Measurements from ENCODE around the gene ACTRT2. TPM values are rescaled to one million over a fixed set of nuclear protein-coding genes. Genes with fewer than 3 reads are reported as not detected.

ACTRT2 gene
- polyA plus RNA-seq, 1 of the 3 experiments (the other 2 are of a cell fraction), result not detected

- no peak for TF ChIP-seq USF2 (IDR thresholded peaks at IDR 0.05; ENCODE audit: borderline replicate concordance, low read depth, low read length)
- TF ChIP-seq TCF12 (IDR thresholded peaks at IDR 0.05), result no peak
- TF ChIP-seq SMC3 (IDR thresholded peaks at IDR 0.05; ENCODE audit: low read depth, low read length), result no peak
- TF ChIP-seq GATA2 (CRISPR knock-in tag; IDR thresholded peaks at IDR 0.05), result no peak
- no peak for TF ChIP-seq RAD21 (IDR thresholded peaks at IDR 0.05; ENCODE audit: low read length)
- TF ChIP-seq RFX5 (IDR thresholded peaks at IDR 0.05; ENCODE audit: low read length), result no peak
- no peak for TF ChIP-seq YY1 (IDR thresholded peaks at IDR 0.05; ENCODE audit: low read depth)
These were observed 40.4 kb upstream of the ACTRT2 start (continued) for GRCh38 chr1:2980849-2981248.

GRCh38 chr1:2981388-2981787, 39.9 kb upstream of the ACTRT2 start:
- Histone ChIP-seq H3K27me3 (ENCODE audit: insufficient read depth) (no peaks in the 10 kb centered on the region), H4K20me1 (ENCODE audit: insufficient read depth) (no peaks in the 10 kb centered on the region), H3K36me3 (replicated peaks in 1 of 2; ENCODE audit: control insufficient read depth in 1 of 2, insufficient read depth in 2 of 2, low read length in 1 of 2) (no peaks in the 10 kb centered on the region), H3K9ac (no peak overlapping the region), H3K4me3 (ENCODE audit: low read depth in 2 of 2, low read length in 1 of 2) (no peak overlapping the region), H3K4me1 (ENCODE audit: control insufficient read depth in 1 of 2, insufficient read depth in 2 of 2, low read depth in 1 of 2, low read length in 1 of 2) (no peaks in the 10 kb centered on the region), H3K9me2 (no peaks in the 10 kb centered on the region), H3K27ac (ENCODE audit: low read depth in 2 of 2, low read length in 1 of 2) (no peak overlapping the region), H3K4me2 (no peak overlapping the region), H3K79me2 (ENCODE audit: insufficient read depth) (no peaks in the 10 kb centered on the region), H3K9me3 (no peaks in the 10 kb centered on the region), H2AFZ (ENCODE audit: low read depth) (no peak overlapping the region), H3F3A (replicated peaks; ENCODE audit: insufficient read depth) (no peaks in the 10 kb centered on the region)
- POLR2A ChIA-PET, result no interaction called here
- 3% methylated on average over 7 of the region's 7 CpGs for WGBS (ENCODE audit: low lambda C conversion rate)
- no peak for DNase-seq
- TF ChIP-seq USF2 (IDR thresholded peaks at IDR 0.05; ENCODE audit: borderline replicate concordance, low read depth, low read length) (no peak), EP300 (IDR thresholded peaks at IDR 0.05; ENCODE audit: borderline replicate concordance in 1 of 2, low read depth in 1 of 2, low read length in 1 of 2) (no peak), CHD2 (IDR thresholded peaks at IDR 0.05; ENCODE audit: low read length, partially characterized antibody) (no peak), TAF1 (IDR thresholded peaks at IDR 0.05; ENCODE audit: borderline replicate concordance, low read depth, low read length) (no peak), GABPA (IDR thresholded peaks at IDR 0.05; ENCODE audit: low read depth) (no peak), RCOR1 (IDR thresholded peaks at IDR 0.05; ENCODE audit: low read length) (no peak), EZH2phosphoT487 (IDR thresholded peaks at IDR 0.05; ENCODE audit: borderline replicate concordance, low read depth) (no peak), YY1 (IDR thresholded peaks at IDR 0.05; ENCODE audit: low read depth) (no peak), CTCF (IDR thresholded peaks at IDR 0.05) (no peak), NRF1 (IDR thresholded peaks at IDR 0.05; ENCODE audit: low read depth, low read length) (no peak), JUND (IDR thresholded peaks at IDR 0.05) (no peak), RXRA (IDR thresholded peaks at IDR 0.05; ENCODE audit: borderline replicate concordance, low read depth) (no peak), ZBTB33 (IDR thresholded peaks at IDR 0.05; ENCODE audit: borderline replicate concordance, low read depth) (no peak), MXI1 (IDR thresholded peaks at IDR 0.05; ENCODE audit: low read depth, low read length) (no peak), ELF1 (IDR thresholded peaks at IDR 0.05) (no peak), FOSL2 (IDR thresholded peaks at IDR 0.05; ENCODE audit: borderline replicate concordance, low read depth) (no peak), SIN3A (IDR thresholded peaks at IDR 0.05; ENCODE audit: borderline replicate concordance, low read depth, low read length) (no peak)
- CTCF ChIA-PET, result no interaction called here

Data from SK-N-SH (cell line).